Smooth muscle cell of the brain vasculature (primary cell): ENCODE results near the gene SORL1-AS1.
A peak's percentile ranks its signal among the peaks of the same experiment; 100 is the strongest.

Source experiments
- DNase-seq: peaks from one replicate; pipeline ENCODE4 v3.0.0-alpha.2; 2012; ENCODE audit warnings: low read depth, low spot score

The SORL1-AS1 gene

DNA sequence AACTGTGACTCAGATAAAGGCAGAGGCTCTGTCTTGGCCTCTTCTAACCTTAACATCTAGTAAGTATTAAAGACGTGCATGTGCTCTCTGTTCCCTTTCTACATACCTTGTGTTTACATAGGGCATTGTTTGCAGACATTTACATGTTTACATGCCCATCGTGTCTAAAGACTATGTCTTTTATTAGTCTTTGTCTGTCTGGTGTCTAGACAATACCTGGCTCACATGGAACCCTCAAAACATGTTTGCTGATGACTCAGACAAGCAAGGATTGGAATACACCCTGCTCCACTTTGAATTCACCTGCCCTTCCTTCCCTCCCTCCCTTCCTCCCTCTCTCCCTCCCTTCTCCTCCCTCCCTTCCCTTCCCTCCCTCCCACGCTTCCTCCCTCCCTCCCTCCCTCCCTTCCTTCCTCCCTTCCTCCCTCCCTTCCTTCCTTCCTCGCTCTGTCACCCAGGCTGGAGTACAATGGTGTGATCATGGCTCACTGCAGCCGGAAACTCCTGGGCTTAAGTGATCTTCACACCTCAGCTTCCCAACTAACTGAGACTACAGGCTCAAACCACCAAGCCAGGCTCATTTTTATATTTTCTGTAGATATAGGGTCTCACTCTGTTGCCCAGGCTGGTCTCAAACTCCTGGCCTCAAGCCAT, 23.7 kb upstream of the SORL1-AS1 start:
- no peak for DNase-seq

DNA sequence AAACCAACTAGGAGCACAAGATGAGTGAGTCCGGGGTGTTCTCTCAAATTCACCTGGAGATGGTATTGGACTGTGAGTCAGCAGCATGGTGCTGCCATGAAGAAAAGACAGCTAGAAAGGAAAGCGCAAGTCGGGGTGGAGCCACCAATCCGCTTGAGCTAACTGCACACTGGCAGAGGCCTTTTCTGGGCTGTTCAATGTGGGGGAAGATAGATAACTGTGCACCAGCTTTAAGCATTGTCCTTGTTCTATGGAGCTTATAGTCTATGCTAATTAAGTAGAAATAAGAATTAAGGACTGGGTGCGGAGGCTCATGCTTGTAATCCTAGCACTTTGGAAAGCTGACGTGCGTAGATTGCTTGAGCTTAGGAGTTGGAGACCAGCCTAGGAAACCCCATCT, 21.9 kb upstream of the SORL1-AS1 start:
- DNase-seq: no peak

DNA sequence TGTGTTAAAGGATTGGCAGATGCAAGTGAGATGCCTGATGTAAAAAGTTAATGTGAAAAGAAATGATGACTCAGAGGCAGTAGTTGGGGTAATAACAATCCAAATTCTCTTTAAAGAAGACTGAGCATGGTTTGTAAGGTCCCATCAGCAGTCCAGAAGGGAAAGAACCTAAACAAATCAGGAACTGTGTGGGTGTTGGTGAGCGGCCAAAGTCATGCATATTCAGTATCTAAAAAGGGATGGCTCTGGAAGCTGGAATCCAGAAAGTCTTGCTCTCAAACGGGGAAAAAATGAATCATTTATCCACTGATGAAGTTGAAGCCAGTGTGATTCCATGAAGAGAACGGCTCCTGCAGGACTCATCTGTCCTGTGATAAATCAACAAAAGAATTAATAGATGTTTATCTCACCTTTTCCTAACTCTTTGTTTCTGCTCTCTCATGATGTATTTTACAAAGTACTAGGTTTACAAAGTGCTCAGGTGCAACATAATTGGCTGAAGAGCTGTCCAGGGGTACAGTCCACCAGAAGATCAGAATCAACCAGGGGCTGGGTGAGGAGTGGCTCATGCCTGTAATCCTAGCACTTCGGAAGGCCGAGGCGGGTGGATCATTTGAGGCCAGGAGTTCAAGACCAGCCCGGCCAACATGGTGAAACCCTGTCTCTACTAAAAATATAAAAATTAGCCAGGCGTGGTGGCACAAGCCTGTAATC, 20.5 kb upstream of the SORL1-AS1 start:
- DNase-seq: no peak

DNA sequence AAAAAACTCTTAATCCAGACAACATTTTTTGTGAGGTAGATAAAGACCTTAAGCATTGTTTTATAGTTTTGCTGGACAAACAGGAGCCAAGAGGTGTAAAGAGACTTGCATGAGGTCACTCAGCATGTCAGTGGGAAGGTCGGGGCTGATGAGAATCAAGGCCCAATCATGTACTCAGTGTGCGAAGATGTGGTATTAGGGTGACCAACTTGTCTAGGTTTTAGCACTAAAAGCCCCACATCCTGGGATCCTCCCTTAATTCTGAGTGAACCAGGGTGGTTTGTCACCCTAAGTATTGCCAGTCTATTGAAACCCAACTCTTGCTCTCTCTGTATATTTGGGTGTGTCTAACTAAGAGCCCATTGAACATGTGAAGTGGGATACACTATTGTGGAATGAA, 19.5 kb upstream of the SORL1-AS1 start:
- DNase-seq: no peak

DNA sequence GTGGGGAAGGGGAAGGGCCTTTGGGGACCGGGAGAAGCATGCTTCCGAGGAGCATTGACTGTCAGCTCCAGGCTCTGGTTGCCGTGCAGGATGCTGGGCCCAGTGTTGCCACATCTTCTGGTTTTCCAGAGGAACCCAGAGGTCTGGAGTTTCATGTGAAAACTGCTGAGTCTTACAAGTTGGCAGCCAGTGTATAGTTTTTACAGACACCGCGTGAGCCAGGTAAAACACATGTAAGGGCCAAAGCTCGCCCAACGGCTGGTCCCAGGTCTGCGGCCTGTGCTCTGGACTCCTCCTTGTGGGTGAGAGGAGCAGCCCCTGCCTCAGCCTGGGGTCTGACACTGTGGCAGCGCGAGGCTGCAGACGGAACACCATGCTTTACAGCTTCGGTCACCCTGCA, 18.4 kb upstream of the SORL1-AS1 start:
- no peak for DNase-seq

DNA sequence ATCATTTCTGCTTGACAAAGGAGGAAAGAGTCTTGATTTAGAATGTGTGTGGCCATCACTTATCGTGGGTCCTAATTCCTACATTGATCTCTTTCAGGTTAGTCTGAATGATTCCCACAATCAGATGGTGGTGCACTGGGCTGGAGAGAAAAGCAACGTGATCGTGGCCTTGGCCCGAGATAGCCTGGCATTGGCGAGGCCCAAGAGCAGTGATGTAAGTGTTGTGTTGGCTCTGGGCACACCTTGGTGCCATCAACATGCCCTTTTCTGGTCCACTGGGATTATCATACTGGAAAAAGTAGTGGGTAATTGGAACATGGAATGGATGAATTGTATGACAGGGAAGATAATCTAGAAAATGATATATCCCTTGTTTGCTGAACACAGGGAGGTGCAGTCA, 17.1 kb upstream of the SORL1-AS1 start:
- no peak for DNase-seq

DNA sequence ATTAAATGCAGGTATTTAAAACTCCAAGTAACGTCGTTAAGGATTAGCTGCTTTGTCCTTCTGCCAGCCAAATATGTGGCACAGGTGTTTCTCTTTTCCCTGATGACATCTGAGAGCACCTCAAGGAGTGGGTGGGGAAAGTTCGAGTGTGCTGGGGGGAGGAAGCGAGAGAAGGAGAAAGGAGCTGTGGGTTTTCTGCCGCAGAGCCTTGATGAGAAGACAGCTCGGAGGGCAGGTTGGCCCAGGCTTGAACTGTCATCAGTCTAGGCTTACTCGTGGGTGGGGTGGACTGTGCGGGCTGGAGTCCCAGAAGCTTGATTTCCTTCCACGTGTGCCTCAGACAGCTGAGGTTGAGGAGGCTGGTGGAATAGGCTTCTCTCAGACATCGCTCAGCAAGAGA, 15.2 kb upstream of the SORL1-AS1 start:
- DNase-seq: no peak

DNA sequence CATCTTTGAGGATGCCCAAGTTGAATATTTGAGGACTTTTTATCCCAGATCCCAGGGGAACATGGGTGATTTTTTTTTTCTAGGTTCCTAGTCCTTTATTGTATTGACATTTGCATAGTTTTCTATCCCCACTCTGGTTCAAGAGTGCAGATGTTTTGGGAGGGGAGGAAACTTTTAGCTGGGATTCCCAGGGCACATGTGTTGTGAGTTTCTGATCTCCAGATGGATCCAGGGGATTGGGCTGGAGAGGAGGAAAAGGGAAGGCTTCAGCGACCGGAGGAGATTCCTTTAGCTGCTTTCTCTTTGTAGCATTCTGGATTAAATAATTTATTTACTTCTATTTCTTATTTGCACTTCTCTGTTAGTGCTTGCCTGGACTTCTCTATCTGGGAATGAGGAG, 14.7 kb upstream of the SORL1-AS1 start:
- no peak for DNase-seq

DNA sequence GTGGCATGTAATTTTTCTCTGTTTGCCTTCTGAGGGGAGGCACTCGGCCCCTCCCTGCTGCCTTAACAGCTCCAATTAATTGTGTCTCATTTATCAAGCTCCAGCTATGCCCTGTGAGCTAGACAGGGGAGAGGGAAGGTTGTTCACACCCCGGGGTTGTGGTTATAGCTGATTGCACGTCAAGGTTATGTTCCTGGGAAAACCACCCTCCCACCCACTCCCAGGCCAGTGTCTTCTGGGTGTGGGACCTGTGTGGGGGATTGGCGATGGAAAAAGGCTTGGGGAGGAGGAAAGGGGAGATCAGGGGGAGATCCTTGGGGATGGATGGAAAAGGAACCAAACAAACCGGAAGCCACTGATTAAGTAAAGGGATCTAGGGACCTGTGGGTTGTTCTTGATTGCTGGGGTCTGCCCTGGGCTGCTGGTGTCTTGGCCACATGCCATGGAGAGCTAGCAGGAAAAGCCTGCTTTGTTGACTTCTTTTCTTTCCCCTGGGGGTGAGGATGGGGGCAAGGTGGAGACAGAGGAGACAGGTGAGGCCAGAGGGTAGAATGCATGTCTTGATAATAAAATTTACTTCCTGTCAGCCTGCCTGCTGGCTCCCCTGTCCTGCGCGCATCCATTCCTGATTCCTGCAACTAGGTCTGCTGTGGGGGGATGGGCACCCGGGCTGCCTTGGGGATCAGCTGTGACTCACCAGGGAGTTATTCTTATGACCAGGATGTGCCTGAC, 13.5 kb upstream of the SORL1-AS1 start:
- DNase-seq: peak; percentile 35

DNA sequence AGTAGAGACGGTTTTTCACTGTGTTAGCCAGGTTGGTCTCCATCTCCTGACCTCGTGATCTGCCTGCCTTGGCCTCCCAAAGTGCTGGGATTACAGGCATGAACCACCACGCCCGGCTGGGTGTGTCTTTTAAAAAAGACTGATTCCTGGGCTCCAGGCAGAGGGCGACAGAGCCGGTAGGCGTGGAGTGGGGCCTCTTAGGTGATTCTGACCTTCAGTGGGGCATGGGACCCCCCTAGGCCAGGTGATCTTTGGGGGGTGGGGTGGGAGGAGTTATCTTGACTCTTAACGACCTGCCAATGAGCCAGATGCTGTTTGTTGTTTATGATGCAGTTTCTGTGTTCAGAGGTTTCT, 12.9 kb upstream of the SORL1-AS1 start:
- no peak for DNase-seq

DNA sequence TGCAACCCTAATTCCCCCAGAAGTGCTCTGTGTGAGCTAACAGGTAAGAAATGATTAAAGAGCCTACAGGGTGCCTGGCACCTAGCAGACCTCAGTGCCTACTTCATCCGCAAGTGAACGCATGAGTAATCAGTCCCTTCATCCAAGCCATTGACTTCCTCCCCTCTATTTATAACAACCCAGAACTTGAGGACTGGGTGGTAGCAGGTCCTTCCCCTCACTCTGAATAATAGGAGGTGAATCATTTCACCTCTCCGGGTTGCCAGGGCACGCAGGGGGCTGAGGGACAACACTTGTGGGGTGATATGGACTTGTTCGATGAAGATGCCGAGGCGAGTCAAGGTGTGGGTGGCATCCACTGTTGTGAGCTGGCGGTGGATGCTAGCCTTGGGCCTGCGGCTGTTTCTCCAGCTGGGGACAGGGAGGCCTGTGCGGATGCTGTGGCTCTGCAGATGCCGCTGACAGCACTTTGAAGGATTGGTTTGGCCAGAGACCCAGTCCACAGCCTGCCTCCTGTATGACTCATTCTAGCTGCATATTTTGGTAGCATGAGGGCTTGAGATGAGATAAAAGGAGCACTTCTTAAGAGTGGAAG, 11.7 kb upstream of the SORL1-AS1 start:
- DNase-seq: peak; percentile 29

DNA sequence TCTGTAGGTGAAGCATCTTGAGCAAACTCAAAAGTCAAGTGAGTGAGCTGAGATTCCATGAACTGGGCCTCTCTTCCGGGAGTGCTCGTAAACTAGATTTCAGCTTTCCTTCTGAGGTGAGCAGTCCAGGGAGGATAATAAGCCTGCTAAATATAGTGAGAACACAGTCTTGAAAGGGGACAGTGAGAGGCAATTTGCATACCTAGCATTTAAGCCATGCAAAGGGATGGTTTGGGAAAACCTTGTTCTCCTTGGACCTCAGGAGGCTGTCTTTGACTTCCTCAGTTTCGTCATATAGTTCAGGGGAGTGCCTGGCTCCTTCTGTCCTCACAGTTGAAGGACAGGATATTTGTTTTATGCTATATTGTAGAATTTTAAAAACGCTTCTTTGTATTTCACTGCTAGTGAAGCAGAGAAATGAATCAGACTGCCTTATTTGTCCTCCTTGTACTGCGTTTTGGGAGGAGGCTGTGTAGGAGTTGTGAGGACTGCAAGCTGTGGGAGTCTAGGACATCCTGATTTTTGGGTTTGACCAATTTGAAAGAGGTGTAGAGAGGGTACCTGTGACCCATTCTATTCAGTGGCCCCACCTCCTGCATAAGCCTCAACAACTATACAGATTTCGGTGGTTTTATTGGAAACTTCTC, 11.0 kb upstream of the SORL1-AS1 start:
- no peak for DNase-seq

DNA sequence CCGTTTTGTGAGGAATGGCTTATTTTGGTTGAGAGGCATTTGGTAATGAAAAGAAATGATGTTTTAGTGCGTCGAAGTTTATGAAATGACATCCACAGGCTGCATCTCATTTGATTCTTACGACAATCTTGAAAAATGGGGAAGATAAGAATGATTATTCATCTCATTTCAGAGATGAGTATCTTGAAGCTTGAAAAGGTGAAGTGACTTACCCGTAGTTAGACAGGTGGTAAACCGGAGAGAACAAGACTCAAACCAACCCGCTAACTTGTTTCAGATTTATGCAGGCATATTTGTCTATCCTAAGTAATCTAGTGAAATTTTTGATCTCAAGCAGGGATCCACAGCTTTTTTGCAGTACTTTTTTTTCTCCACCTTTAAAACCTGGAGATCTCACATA, 9.1 kb upstream of the SORL1-AS1 start:
- DNase-seq: no peak

DNA sequence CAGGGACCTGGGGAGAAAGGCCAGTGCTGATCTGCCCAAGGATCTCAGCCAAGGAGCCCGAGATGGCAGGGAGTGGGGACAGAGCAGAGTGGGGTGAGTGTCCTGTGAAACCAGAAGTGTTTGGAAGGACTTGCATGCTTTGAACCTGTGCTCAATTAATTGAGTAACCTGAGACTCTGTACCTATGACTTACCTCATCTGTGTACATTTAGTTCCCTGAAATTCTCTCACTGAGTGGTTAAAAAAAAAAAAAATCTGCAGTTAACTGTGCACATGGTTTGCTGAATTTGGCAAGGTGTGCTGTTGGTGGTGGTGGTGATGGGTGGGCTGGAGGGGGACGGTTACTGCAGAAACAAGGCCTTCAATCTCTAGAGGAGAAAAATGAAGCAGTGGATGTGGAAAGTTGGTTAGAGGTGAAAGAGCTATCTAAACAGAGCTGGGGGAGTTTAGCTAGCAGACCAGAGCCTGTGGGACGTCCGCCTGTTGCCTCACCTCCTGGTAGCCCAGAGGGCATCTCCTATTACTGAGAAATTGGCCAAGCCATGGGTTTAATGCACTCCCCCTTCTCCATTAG, 8.3 kb upstream of the SORL1-AS1 start:
- DNase-seq: no peak

DNA sequence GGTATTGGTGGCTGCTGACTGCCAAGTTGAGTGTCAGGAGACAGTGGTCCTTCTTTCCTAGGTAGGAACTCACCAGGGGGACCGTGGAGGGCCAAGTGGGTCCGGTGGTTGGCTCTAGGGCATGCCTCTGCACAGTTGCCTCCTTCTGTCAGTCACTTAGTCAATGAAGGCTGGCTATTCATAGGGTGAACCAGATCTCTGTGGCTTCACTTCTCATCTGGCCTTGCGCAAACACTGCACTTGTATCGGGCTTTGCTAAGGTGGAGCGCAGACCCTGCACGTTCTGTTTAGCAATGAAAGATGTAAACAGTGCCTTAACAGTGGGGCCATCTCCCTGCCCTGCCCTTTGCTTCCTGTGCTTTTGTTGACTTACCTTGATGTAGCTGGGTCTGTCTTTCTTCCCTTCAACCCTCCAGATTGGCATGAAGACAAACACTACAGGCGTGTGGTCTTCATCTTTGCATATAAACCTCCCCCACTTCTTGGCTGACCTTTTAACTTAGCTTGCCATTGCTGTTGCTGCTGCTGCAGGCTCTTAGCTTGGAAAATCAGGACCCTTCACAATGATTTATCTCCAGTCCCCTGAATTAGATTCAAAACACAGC, 6.7 kb upstream of the SORL1-AS1 start:
- DNase-seq: no peak

DNA sequence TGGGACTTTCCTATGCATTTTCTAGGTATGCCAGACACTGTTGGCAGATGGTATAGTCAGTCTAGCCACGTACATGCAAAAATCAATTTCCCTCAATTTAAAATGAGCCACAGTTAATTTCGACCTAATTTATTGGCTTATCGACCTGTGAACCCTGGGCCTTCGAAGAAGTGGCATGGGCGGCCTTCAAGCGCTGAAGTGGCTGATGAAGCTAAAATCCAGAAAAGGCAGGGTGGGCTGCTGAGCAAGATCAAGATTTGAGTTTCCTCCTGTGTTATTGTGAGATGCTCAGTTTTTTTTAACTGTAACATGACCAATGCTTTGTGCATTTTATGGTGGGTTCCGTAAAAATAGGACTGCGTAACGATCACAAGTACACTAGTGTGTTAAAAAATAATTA, 5.8 kb upstream of the SORL1-AS1 start:
- no peak for DNase-seq

DNA sequence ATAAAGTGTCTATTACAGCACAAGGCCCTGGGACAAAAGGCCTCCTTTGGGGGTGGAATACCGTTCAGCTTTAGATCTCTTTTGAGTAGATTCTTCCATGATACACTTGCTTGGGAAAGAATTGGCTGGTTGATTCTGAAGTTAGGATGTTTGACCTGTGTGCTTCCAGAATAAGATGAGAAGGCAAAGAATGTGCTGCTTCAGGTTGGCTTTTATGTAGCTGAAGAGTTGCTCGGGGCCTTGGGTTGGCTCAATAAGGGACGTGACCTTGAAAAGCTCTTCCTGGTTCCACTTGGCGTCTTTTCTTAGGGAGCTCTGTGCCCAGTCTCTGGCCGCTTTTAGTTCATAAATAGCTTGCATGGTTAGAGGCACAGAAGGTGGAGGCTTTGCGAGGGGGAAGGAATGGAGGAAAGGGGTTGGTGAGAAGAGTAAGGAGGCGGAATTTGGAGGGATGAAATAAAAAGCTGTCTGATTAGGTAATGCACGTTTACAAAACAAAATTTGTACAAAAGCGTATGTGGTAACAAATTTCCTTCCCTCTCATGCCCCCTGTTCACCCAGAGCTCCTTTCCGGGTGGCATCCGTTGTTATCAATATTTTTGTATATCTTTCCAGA, 4.2 kb upstream of the SORL1-AS1 start:
- no peak for DNase-seq

DNA sequence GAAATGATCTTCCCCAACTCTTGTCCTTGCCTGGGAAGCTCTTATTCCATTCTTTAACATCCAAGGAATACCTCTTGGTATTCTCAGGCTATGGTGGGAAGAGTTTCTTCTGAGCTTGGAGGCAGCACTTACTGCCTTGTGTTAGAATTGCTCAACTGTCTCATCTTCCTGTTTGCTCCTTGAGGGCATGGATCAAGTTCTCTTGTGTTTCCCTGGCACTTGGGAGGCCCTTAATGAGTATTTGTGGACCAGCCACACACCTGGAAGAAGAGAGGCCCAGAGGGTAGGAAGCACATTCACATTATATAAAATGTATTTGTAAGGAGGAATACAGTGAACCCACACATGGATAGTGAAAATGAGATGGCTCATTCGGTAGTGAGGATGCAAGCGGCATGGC, 3.4 kb upstream of the SORL1-AS1 start:
- no peak for DNase-seq

DNA sequence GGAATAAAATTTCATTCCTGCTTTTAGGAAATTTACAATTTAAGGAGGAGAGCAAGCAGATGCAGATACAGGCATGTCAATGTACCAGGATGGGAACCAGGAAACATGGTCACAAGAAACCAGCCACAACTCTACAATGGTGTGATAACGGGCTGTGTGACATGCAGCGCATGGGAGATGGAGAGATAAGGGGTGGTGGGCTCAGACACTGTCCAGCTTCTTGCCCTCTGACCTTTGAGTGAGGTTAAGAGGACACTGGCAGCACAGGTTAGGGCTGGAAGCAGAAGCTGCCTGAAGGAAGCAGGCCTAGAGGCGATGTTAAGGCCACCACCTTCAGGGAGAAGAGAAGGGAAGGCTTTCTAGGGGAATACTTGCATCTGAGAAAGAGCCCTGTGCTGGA, 2.3 kb upstream of the SORL1-AS1 start:
- no peak for DNase-seq

DNA sequence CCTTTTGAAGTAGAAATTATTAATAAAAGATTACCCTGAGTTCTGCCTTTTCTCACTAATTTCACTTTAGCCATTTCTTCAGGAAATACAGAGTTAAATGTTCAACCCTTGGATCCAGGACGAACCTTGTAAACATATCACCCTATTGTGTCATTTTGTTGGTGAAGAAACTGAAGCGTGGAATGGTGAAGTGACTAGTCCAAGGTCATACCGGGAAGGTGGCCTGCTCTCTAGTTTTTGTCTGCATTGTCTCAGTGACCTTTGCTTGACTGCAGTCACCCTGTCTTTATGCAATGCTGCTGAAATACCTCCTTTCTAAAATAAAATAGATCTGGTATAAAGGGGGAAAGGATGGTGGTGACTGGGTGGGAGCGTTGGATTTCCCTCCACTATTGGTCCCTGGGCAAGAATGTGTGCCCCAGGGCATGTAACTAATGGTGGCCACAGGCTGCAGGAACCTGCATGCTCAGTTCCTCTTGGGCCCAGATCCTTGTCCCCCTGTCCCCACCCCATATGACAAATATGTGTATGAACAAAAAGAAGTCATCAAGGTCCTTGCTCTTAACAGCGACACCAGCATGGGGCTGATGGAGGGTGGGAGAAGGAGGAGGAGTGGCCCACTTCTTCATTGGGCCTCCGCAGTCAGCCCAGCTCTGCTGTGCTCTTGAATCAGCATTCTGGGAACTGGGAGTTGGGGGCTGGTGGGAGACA, 977 bp upstream of the SORL1-AS1 start:
- no peak for DNase-seq
